Measurements from ENCODE around the gene ERBB4. TPM values are rescaled to one million over a fixed set of nuclear protein-coding genes. Genes with fewer than 3 reads are reported as not detected.

The ERBB4 gene
- total RNA-seq, 1 experiment from 2014 or later = 0.04 TPM

- Histone ChIP-seq H3K79me1 (ENCODE audit: insufficient read depth, low read depth, low read length, poor library complexity, severe bottlenecking) (no peaks in the 10 kb centered on the region), H2BK15ac (ENCODE audit: low read depth, low read length) (no peak overlapping the region), H3K23me2 (ENCODE audit: insufficient read length, low read depth, low read length, poor library complexity, severe bottlenecking) (no peaks in the 10 kb centered on the region), H4K5ac (ENCODE audit: insufficient read length, low read depth, low read length) (no peak overlapping the region), H2BK20ac (ENCODE audit: low read depth, low read length, poor library complexity, severe bottlenecking) (no peak overlapping the region), H3K56ac (ENCODE audit: insufficient read length, low read depth, low read length) (no peak overlapping the region), H3K9me3 (ENCODE audit: control insufficient read depth, low read depth, low read length) (no peaks in the 10 kb centered on the region), H4K20me1 (ENCODE audit: control insufficient read depth, insufficient read depth, insufficient read length) (no peaks in the 10 kb centered on the region), H2BK120ac (ENCODE audit: low read depth, low read length, poor library complexity, severe bottlenecking) (no peak overlapping the region), H3K18ac (ENCODE audit: insufficient read length, low read depth, low read length) (no peak overlapping the region), H3K27me3 (ENCODE audit: insufficient read depth, low read length) (no peaks in the 10 kb centered on the region), H3T11ph (ENCODE audit: low read length) (no peak overlapping the region), H3K4ac (ENCODE audit: low read depth, low read length) (no peak overlapping the region), H2AFZ (ENCODE audit: low read length) (no peak overlapping the region), H3K23ac (ENCODE audit: insufficient read length, low read depth, low read length) (no peak overlapping the region), H3K4me1 (ENCODE audit: insufficient read depth, low read length) (no peaks in the 10 kb centered on the region), H3K27ac (ENCODE audit: insufficient read length, low read depth, low read length) (no peak overlapping the region), H3K14ac (ENCODE audit: insufficient read depth, low read length) (no peak overlapping the region), H3K9ac (ENCODE audit: extremely low read depth, insufficient read length, low read length) (no peak overlapping the region), H3K4me2 (ENCODE audit: insufficient read depth, insufficient read length, low read length) (no peak overlapping the region), H2AK5ac (ENCODE audit: insufficient read length, low read length) (no peak overlapping the region), H2BK5ac (ENCODE audit: insufficient read length, low read length) (no peak overlapping the region), H4K91ac (ENCODE audit: insufficient read length, low read depth, low read length) (no peak overlapping the region), H4K8ac (replicated peaks; ENCODE audit: insufficient read length, low read depth, low read length) (no peak overlapping the region), H2BK12ac (ENCODE audit: insufficient read length, low read depth, low read length) (no peak overlapping the region), H3K79me2 (ENCODE audit: insufficient read depth, low read length) (no peaks in the 10 kb centered on the region)
- no peak for DNase-seq
- Mint-ChIP-seq H3K9me3 (no peaks in the 10 kb centered on the region; a peak in 1 of 5 replicates), H3K4me1 (no peaks in the 10 kb centered on the region), H3K36me3 (ENCODE audit: insufficient read depth in 1 of 3, low read depth in 3 of 3) (no peaks in the 10 kb centered on the region), H3K27ac (no peak overlapping the region), H3K4me3 (no peak overlapping the region), H3K27me3 (ENCODE audit: low read depth) (no peaks in the 10 kb centered on the region)
- WGBS (ENCODE audit: extremely low coverage, insufficient read length, low lambda C conversion rate) = no CpG with 5 or more reads among the region's 3 CpGs
- TF ChIP-seq CTCF (conservative IDR thresholded peaks at IDR 0.05) = no peak
Measured at GRCh38 chr2:212007972-212008371, 530.6 kb downstream of the ERBB4 start.

All from H9 (cell line).